HEK293T (cell line): ENCODE measurements around the gene SMG6.

ENCODE experiments used
- ARNT ChIP-seq: fragments of 450-650 bp; IDR thresholded peaks from 2 replicates; pipeline ENCODE4 v1.6.1; 2017; ENCODE audit warnings: mild to moderate bottlenecking
- CTBP1 ChIP-seq: fragments of 450-650 bp; IDR thresholded peaks from 2 replicates; pipeline ENCODE4 v1.6.1; 2016; ENCODE audit warnings: borderline replicate concordance
- ELF4 ChIP-seq: fragments of 450-650 bp; IDR thresholded peaks from 2 replicates; pipeline ENCODE4 v1.6.1; 2017; ENCODE audit warnings: antibody characterized with exemption
- FOXA1 ChIP-seq: fragments of 450-650 bp; IDR thresholded peaks from 2 replicates; pipeline ENCODE4 v1.6.1; 2016; ENCODE audit warnings: mild to moderate bottlenecking
- FOXM1 ChIP-seq: fragments of 450-650 bp; IDR thresholded peaks from 2 replicates; pipeline ENCODE4 v1.6.1; 2017; ENCODE audit warnings: mild to moderate bottlenecking, borderline replicate concordance
- HDGF ChIP-seq: fragments of 450-650 bp; IDR thresholded peaks from 2 replicates; pipeline ENCODE4 v1.6.1; 2017; ENCODE audit warnings: antibody characterized with exemption, borderline replicate concordance
- LEF1 ChIP-seq: fragments of 450-650 bp; IDR thresholded peaks from 2 replicates; pipeline ENCODE4 v1.6.1; 2017; ENCODE audit warnings: mild to moderate bottlenecking, borderline replicate concordance
- NFRKB ChIP-seq: fragments of 450-650 bp; IDR thresholded peaks from 2 replicates; pipeline ENCODE4 v1.6.1; 2016; ENCODE audit warnings: mild to moderate bottlenecking, moderate library complexity
- SP1 ChIP-seq: fragments of 450-650 bp; IDR thresholded peaks from 2 replicates; pipeline ENCODE4 v1.6.1; 2017
- SUZ12 ChIP-seq: fragments of 450-650 bp; IDR thresholded peaks from 2 replicates; pipeline ENCODE4 v1.6.1; 2016; ENCODE audit warnings: mild to moderate bottlenecking

DNA sequence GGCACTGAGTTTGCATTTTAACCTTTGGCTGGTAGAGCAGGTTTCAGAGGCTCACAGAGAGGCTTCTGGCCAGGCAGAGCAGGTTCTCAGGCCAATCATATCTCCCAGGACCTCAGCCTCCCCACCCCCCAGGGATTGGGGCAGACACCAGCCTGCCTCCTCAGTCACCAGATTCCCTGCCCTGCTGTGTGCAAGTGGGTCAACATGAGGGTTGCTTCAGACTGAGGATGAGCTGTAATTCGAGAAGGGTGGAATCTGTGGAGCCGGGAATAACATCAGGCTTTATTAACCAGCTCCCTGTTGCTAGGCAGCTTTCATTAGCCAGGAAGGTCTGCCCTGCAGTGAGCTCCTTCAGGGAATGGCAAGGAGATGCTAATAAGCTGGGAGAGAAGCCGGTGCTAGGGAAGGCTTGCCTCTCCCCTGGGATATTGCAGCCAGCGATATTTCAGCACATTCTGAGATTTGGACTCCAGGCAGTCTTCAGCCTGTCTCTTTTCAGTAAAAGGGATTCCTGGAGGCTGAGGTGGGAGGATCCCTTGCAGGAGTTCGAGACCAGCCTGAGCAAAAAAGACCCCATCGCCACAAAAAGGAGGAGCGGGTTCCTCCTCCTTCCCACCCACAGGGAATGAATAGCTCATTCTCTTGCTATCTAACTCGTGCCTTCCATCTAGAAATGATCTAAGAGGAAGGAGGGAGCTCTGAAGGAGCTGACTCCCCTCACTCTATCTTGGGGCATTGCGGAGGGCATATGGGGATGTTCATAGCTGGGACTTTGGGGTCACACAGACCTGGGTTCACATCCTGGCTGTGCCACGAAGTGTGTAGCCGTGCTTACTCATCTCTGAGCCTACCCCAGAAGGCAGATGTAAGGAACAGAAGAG, 44.5 kb upstream of the SMG6 start:
- TF ChIP-seq SP1, result no peak
- TF ChIP-seq CTBP1, result no peak
- no peak for TF ChIP-seq HDGF
- no peak for TF ChIP-seq SUZ12
- TF ChIP-seq ELF4, result no peak
- no peak for TF ChIP-seq FOXM1
- TF ChIP-seq FOXA1, result no peak
- no peak for TF ChIP-seq LEF1
- TF ChIP-seq NFRKB, result no peak
- TF ChIP-seq ARNT, result no peak
